Pancreas (tissue), 10 donors: ENCODE results near the gene SACS. TPM values are rescaled to one million over a fixed set of nuclear protein-coding genes. Genes with fewer than 3 reads are reported as not detected.
A peak's percentile ranks its signal among the peaks of the same experiment; 100 is the strongest.

ENCODE experiments used
- ATAC-seq, 4 donors: fragments of 200-7000 bp; cut with Tn5 transposase; one replicate each; pipeline versions ENCODE4 v1.8.0 to v1.9.1; 2020; ENCODE audit warnings: mild to moderate bottlenecking in 4 of 4, moderate library complexity in 4 of 4
- DNase-seq, 6 donors: peaks; one replicate each; pipeline ENCODE4 v3.0.0-alpha.2; 2020
- FAIRE-seq: peaks from 2 replicates; lab custom pipeline; 2012; peaks lifted over from hg19 to GRCh38; lab: Jason Lieb, UNC
- H3K27ac ChIP-seq, 4 donors: fragments of 200-600 bp; sonication (generic); 1 replicate in 3 of 4; 2 replicates in 1 of 4; pipeline versions ENCODE4 v1.5.0 to v1.8.0; 2020
- H3K27me3 ChIP-seq, 4 donors: fragments of 200-600 bp; one replicate each; pipeline ENCODE4 v1.8.0; 2021
- H3K36me3 ChIP-seq, 3 donors: fragments of 200-600 bp; sonication (generic) in 1 of 3; one replicate each; pipeline versions ENCODE4 v1.5.0 to v1.8.0; 2020 to 2021
- H3K4me1 ChIP-seq, 3 donors: fragments of 200-600 bp; one replicate each; pipeline ENCODE4 v1.8.0; 2021
- H3K4me3 ChIP-seq, 4 donors: fragments of 200-600 bp; sonication (generic) in 2 of 4; one replicate each; pipeline versions ENCODE4 v1.5.0 to v1.8.0; 2020 to 2021
- H3K9me3 ChIP-seq, 4 donors: fragments of 200-600 bp; one replicate each; pipeline ENCODE4 v1.8.0; 2021
- CTCF ChIP-seq, 4 donors: fragments of 200-600 bp; sonication (generic) in 3 of 4; IDR thresholded peaks; one replicate each; pipeline versions ENCODE4 v1.5.0 to v1.8.0; 2021; ENCODE audit warnings: antibody characterized with exemption in 4 of 4
- WGBS, 2 donors: extraction: QIAGEN DNeasy Blood & Tissue Kit; methylation state at CpG; one replicate each; pipeline ENCODE4 v1.1.7; 2013; 5-methylcytosine and 5-hydroxymethylcytosine counted together
- intact Hi-C, 3 donors: fragments of 100-400 bp; cut with DNase I; formaldehyde crosslinking; loops; one replicate each; pipeline versions ENCODE4 v1.11.1 to v1.14.2; 2022
- polyA plus RNA-seq, 2 donors: library from polyadenylated mRNA; stranded (reverse); fragments of 200-250 nt; gene quantifications; one replicate each; pipeline ENCODE4 v1.2.3, GENCODE V29; 2013
- total RNA-seq, 6 donors: library from RNA; stranded (reverse); fragmentation: NEBNext Ultra II Directional in 4 of 6; extraction: Animal tissue kit (Norgen Biotek cat#: 25700) in 4 of 6; gene quantifications; one replicate each; pipeline versions ENCODE4 v1.2.1 to v1.2.4, GENCODE V29; 2021 to 2023
- donor health status: healthy with polysubstance abuse.
- donor health status: DM: no; HTN: no; CAD: no; lungs with moderate emphysema.
- donor health status: DM: no; HTN: no; CAD: no.
- donor health status: control.
- donor health status: control.
- donor health status: Bipolar disorder and iron deficiency.
- donor health status: DM: yes; HTN: yes; CAD: no.
- donor health status: DM: no; HTN: no; CAD: no.
- donor health status: DM: no; HTN: no; CAD: no.
- donor health status: DM: yes; HTN: yes; CAD: no.

SACS gene
- total and polyA plus RNA-seq, 8 donors = 2.1 to 7.9 (median 4.6) TPM

DNA sequence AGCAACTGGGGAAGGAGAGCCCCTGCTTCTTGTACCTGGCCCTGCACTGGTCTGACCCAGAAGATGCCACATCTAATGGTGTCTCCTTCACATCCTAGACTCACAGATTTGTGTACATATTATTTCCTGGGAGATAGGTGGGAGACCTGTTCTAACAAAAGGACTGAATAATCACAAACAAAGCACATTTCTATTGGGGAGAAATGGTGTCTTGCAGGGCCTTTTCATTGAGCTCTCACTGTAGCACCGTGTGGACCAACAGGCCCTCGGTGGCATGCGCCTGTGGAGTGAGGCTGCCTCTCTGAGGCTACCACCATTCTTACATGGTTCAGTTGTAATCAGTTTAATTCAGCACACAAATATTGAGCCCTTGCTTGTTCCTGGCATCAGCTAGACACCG lies 989 bp upstream of the SACS start:
- Histone ChIP-seq H3K4me1 (no peaks in the 10 kb centered on the region), H3K27me3 (no peaks in the 10 kb centered on the region), H3K4me3 (no peak overlapping the region), H3K36me3 (no peaks in the 10 kb centered on the region), H3K27ac (no peak overlapping the region), H3K9me3 (no peaks in the 10 kb centered on the region)
- WGBS, 2 donors = 69 to 78% methylated on average over 4 of the region's 4 CpGs
- FAIRE-seq (no peak), DNase-seq (no peak), ATAC-seq (no peak)
- TF ChIP-seq CTCF (IDR thresholded peaks at IDR 0.05) = no peak
- intact Hi-C loops = no loop called here

DNA sequence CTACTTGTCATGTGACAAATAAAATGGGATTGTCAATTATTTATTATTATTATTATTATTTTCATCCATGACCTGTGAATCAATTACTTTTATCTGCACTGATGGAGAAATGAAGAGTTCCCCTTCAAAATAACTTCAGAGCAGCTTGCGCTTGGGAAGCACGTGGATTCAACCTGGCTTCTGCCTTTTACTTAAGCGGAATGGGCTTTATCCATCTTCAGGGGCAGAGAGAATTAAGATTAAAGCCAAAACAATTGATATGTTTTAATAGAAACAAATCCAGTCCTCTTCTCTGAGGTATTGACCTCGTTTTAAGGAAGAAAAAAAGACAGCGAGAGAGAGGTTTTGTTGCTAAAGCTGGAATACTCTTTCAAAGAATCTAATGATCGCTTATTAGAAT lies 876 bp downstream of the SACS start:
- Histone ChIP-seq H3K9me3 (no peaks in the 10 kb centered on the region), H3K36me3 (no peaks in the 10 kb centered on the region), H3K27me3 (no peaks in the 10 kb centered on the region), H3K4me1 (peaks cover 0 to 13% (median 9%) of the 10 kb centered on the region in 3 donors), H3K4me3 (peak overlapping the region in 3 of 4 donors; percentile 51 to 78 (median 56)), H3K27ac (no peak overlapping the region)
- 41 to 54% methylated on average over 6 of the region's 6 CpGs for WGBS, 2 donors
- no peak for TF ChIP-seq CTCF (IDR thresholded peaks at IDR 0.05)
- FAIRE-seq (no peak), ATAC-seq (no peak), DNase-seq (no peak)
- intact Hi-C loops = no loop called here

DNA sequence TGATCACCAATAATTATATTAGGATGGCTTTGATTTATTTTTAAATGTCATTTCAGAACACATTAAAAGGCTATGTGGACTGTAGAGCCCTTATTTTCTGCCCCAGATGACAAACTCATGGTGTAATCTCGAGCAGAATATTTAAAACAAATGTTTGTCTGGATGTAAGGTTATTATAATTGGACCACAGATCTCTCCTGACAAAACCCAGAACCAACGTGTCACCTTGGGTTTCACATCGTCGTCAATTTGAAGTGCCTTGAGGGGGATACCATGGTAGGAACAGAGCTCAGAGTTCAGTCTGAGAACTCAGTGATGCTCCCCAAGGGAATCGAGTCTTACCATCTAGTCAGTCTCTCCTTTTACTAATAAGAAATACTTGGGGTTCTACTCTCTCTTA lies 2.8 kb downstream of the SACS start:
- no peaks in the 10 kb centered on the region for H3K27me3 ChIP-seq
- no peaks in the 10 kb centered on the region for H3K9me3 ChIP-seq
- DNase-seq (no peak), FAIRE-seq (no peak), ATAC-seq (no peak)
- no peaks in the 10 kb centered on the region for H3K36me3 ChIP-seq
- H3K27ac ChIP-seq = no peak overlapping the region
- intact Hi-C loops = no loop called here
- H3K4me1 ChIP-seq = peaks cover 0 to 22% (median 9%) of the 10 kb centered on the region in 3 donors
- no peak for TF ChIP-seq CTCF (IDR thresholded peaks at IDR 0.05)
- H3K4me3 ChIP-seq = no peak overlapping the region
- 81 to 84% methylated on average over 5 of the region's 5 CpGs for WGBS, 2 donors

DNA sequence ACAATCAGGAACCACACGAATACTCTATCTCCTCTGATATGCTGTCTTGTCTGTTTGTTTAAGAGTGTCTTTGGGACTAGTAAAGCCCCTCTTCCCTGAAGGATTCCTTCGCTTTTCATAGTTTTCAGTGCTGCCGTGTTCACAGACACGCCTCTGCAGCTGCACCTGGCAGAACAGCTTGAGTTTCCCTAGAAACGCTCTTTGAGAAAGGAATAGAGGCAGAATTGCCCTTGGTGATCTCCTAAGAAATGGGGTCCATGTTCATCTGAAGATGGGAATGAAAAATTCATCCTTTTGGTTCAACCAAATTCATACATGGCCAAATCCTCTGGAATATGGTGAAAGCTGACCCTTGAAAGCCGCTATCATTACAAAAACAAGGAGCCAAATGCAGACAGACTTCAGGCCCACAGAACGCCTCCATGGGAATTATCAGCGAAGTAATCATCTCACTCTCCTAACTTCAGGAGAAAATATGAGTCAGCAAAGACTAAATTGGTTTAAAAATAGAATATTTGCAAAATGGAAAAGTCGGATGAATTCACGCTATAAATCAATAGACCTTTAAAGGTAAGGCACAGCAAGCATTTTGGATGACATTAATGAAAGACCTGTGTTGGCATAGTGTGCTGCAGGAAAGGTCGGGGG lies 5.5 kb downstream of the SACS start:
- Histone ChIP-seq H3K27me3 (no peaks in the 10 kb centered on the region), H3K9me3 (no peaks in the 10 kb centered on the region), H3K36me3 (no peaks in the 10 kb centered on the region), H3K4me1 (peaks cover 0 to 22% (median 9%) of the 10 kb centered on the region in 3 donors), H3K4me3 (peak overlapping the region in 2 of 4 donors; percentile 7 to 14), H3K27ac (peak overlapping the region; percentile 32 to 86 (median 50))
- ATAC-seq (peak; percentile 61 to 72 (median 66)), DNase-seq (no peak), FAIRE-seq (no peak)
- intact Hi-C loops = no loop called here
- WGBS, 2 donors = 36 to 47% methylated on average over 11 of the region's 11 CpGs
- TF ChIP-seq CTCF (IDR thresholded peaks at IDR 0.05) = no peak

- TF ChIP-seq CTCF (IDR thresholded peaks at IDR 0.05) = no peak
Measured at GRCh38 chr13:23427342-23427843, 6.1 kb downstream of the SACS start.

More at GRCh38 chr13:23427342-23427843, 6.1 kb downstream of the SACS start:
- H3K27me3 ChIP-seq = no peaks in the 10 kb centered on the region
- peak; percentile 91 to 93 (median 92) for ATAC-seq
- WGBS, 2 donors = 6 to 14% methylated on average over 7 of the region's 7 CpGs
- peak overlapping the region in 2 of 4 donors; percentile 7 to 14 for H3K4me3 ChIP-seq
- no peaks in the 10 kb centered on the region for H3K36me3 ChIP-seq
- H3K27ac ChIP-seq = peak overlapping the region; percentile 32 to 86 (median 50)
- intact Hi-C loops = no loop called here
- peak in 4 of 6 donors; percentile 37 to 69 (median 50) for DNase-seq
- H3K9me3 ChIP-seq = no peaks in the 10 kb centered on the region
- H3K4me1 ChIP-seq = peaks cover 0 to 22% (median 9%) of the 10 kb centered on the region in 3 donors
- FAIRE-seq = peak; percentile 96
